DOHH2 (cell line): Measurements from ENCODE around the gene STAM.

ENCODE experiments used
- CTCF ChIP-seq: fragments of 200-600 bp; sonication (generic); IDR thresholded peaks from one replicate; pipeline ENCODE4 v1.5.1; 2014; ENCODE audit warnings: antibody characterized with exemption, mild to moderate bottlenecking, low read depth, low read length; ENCODE audit not compliant: poor library complexity, severe bottlenecking
- EZH2phosphoT487 ChIP-seq: fragments of 200-600 bp; sonication (generic); IDR thresholded peaks from 2 replicates; pipeline ENCODE4 v1.6.1; 2017; ENCODE audit warnings: borderline replicate concordance, mild to moderate bottlenecking, antibody characterized with exemption, low read length, moderate library complexity, mixed read lengths

GRCh38 chr10:17622061-17622460, 21.9 kb upstream of the STAM start:
- TF ChIP-seq CTCF (no peak), EZH2phosphoT487 (no peak)
